GM18526 (cell line): Measurements from ENCODE around the gene TOP3A.

Source experiments
- POLR2A ChIP-seq: IDR thresholded peaks from 3 replicates; pipeline ENCODE4 v1.6.1; 2011; ENCODE audit not compliant: insufficient read length; ENCODE audit errors: extremely low read depth

The TOP3A gene

GRCh38 chr17:18262111-18262510 is 52.7 kb downstream of the TOP3A start:
- TF ChIP-seq POLR2A = no peak

- no peak for TF ChIP-seq POLR2A
Observed at GRCh38 chr17:18261659-18262058, 53.1 kb downstream of the TOP3A start.

- TF ChIP-seq POLR2A = no peak
Observed at GRCh38 chr17:18261146-18261515, 53.7 kb downstream of the TOP3A start.

GRCh38 chr17:18260332-18261145 is 54.3 kb downstream of the TOP3A start, which contains the start of gene MIEF2:
Gene MIEF2 (plus strand): TSS chr17:18260662. CDS start chr17:18262721, 2,059 bp downstream.
- TF ChIP-seq POLR2A = peak; percentile 35

- TF ChIP-seq POLR2A = no peak
Observed at GRCh38 chr17:18259621-18260331, 55.0 kb downstream of the TOP3A start.

GRCh38 chr17:18258356-18259038 is 56.3 kb downstream of the TOP3A start, which contains the start of gene FLII:
Gene FLII (minus strand): TSS chr17:18258738. CDS start chr17:18258690, 48 bp downstream.
- peak; percentile 41 for TF ChIP-seq POLR2A

- TF ChIP-seq POLR2A = peak; percentile 38
Observed at GRCh38 chr17:18257982-18258355, 56.8 kb downstream of the TOP3A start.

GRCh38 chr17:18257268-18257981 is 57.4 kb downstream of the TOP3A start:
- no peak for TF ChIP-seq POLR2A

GRCh38 chr17:18256776-18257175 is 58.0 kb downstream of the TOP3A start:
- no peak for TF ChIP-seq POLR2A

- no peak for TF ChIP-seq POLR2A
Observed at GRCh38 chr17:18256351-18256750, 58.4 kb downstream of the TOP3A start.

GRCh38 chr17:18254888-18255649 is 59.7 kb downstream of the TOP3A start:
- TF ChIP-seq POLR2A = no peak

GRCh38 chr17:18253947-18254821 is 60.6 kb downstream of the TOP3A start:
- TF ChIP-seq POLR2A = no peak

- TF ChIP-seq POLR2A = no peak
Observed at GRCh38 chr17:18253187-18253884, 61.5 kb downstream of the TOP3A start.

GRCh38 chr17:18252160-18252559 is 62.6 kb downstream of the TOP3A start:
- no peak for TF ChIP-seq POLR2A
